ENCODE measurements around the gene RNPEPL1. TPM values are rescaled to one million over a fixed set of nuclear protein-coding genes. Genes with fewer than 3 reads are reported as not detected.
"Not testable (repeated sequence)": the region's sequence is repeated elsewhere in the genome, so short reads cannot be mapped to it uniquely, and the experiment has no call there.

The RNPEPL1 gene
- polyA plus RNA-seq, 4 donors = 25.4 to 36.9 (median 33.6) TPM

- no peak for DNase-seq (ENCODE audit: low read depth in 4 of 4, low spot score in 2 of 4)
These were observed 34.2 kb downstream of the RNPEPL1 start for GRCh38 chr2:240602266-240603050.

GRCh38 chr2:240603081-240603835, 35.0 kb downstream of the RNPEPL1 start:
- no peak for DNase-seq (ENCODE audit: low read depth in 4 of 4, low spot score in 2 of 4)

GRCh38 chr2:240603846-240604245, 35.6 kb downstream of the RNPEPL1 start:
- DNase-seq (ENCODE audit: low read depth in 4 of 4, low spot score in 2 of 4) = no peak

GRCh38 chr2:240604291-240604938, 36.1 kb downstream of the RNPEPL1 start:
- DNase-seq (ENCODE audit: low read depth in 4 of 4, low spot score in 2 of 4) = peak in 1 of 4 donors; percentile 66

- no peak for DNase-seq (ENCODE audit: low read depth in 4 of 4, low spot score in 2 of 4)
These were observed 36.8 kb downstream of the RNPEPL1 start for GRCh38 chr2:240604939-240605716.

- DNase-seq (ENCODE audit: low read depth in 4 of 4, low spot score in 2 of 4) = no peak
These were observed 37.8 kb downstream of the RNPEPL1 start for GRCh38 chr2:240605867-240606743.

- DNase-seq (ENCODE audit: low read depth in 4 of 4, low spot score in 2 of 4) = no peak
These were observed 43.4 kb downstream of the RNPEPL1 start for GRCh38 chr2:240611601-240612210.

- no peak for DNase-seq (ENCODE audit: low read depth in 4 of 4, low spot score in 2 of 4)
These were observed 45.5 kb downstream of the RNPEPL1 start for GRCh38 chr2:240613781-240614180.

GRCh38 chr2:240614391-240614790, 46.1 kb downstream of the RNPEPL1 start:
- DNase-seq (ENCODE audit: low read depth in 4 of 4, low spot score in 2 of 4) = no peak

- no peak for DNase-seq (ENCODE audit: low read depth in 4 of 4, low spot score in 2 of 4)
These were observed 47.1 kb downstream of the RNPEPL1 start for GRCh38 chr2:240615396-240615795.

GRCh38 chr2:240615820-240616547, 47.7 kb downstream of the RNPEPL1 start:
- no peak for DNase-seq (ENCODE audit: low read depth in 4 of 4, low spot score in 2 of 4)

- not testable (repeated sequence) for DNase-seq (ENCODE audit: low read depth in 4 of 4, low spot score in 2 of 4)
These were observed 48.8 kb downstream of the RNPEPL1 start for GRCh38 chr2:240616860-240617666.

- no peak for DNase-seq (ENCODE audit: low read depth in 4 of 4, low spot score in 2 of 4)
These were observed 50.5 kb downstream of the RNPEPL1 start for GRCh38 chr2:240618776-240619175.

- no peak for DNase-seq (ENCODE audit: low read depth in 4 of 4, low spot score in 2 of 4)
These were observed 51.3 kb downstream of the RNPEPL1 start for GRCh38 chr2:240619506-240620148.

- DNase-seq (ENCODE audit: low read depth in 4 of 4, low spot score in 2 of 4) = no peak
These were observed 52.0 kb downstream of the RNPEPL1 start for GRCh38 chr2:240620149-240620731.

- DNase-seq (ENCODE audit: low read depth in 4 of 4, low spot score in 2 of 4) = no peak
These were observed 52.6 kb downstream of the RNPEPL1 start for GRCh38 chr2:240620859-240621258.

GRCh38 chr2:240622060-240622411, 53.8 kb downstream of the RNPEPL1 start:
- DNase-seq (ENCODE audit: low read depth in 4 of 4, low spot score in 2 of 4) = no peak
